Measurements from ENCODE around the gene NPIPA1. TPM values are rescaled to one million over a fixed set of nuclear protein-coding genes. Genes with fewer than 3 reads are reported as not detected.
"Not testable (repeated sequence)": the region's sequence is repeated elsewhere in the genome, so short reads cannot be mapped to it uniquely, and the experiment has no call there.

The NPIPA1 gene
- total RNA-seq (100 to 1,000 TPM; 169 to 173 TPM), polyA plus RNA-seq (ENCODE audit: insufficient read depth, low read depth, low replicate concordance) (170 TPM)
- long read RNA-seq, donor 1: 0 reads
- long read RNA-seq, donor 2: 0 reads

DNA sequence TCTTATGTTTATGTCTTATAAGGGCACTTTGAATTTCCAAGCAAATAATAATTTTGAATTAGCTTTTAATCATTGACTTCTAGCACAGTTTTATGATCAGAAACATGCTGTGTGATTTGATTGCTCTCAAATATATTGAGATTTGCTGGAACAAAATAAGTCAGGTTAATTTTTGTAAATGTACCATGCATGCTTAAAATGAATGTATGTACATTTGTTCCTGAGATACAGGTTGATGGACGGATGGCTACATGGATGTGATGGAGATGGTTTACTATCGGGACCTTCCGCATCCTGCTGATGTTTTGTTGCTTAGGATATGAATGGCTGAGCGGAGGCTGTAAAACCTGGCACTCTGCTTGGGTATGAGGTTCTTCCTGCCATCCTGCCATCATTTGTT lies at the start of gene NPIPA1:
Gene NPIPA1, plus strand, starts transcription at position 301 of the 400 bp plus-strand sequence. Its CDS starts 0 bp downstream, at position 301.
- H3K4me1 ChIP-seq: not testable (repeated sequence)

GRCh38 chr16:14892111-14892510 lies 45.1 kb upstream of the NPIPA1 start:
- WGBS, 2 donors: 70 to 78% methylated on average over 2 to 5 of the region's 6 CpGs

More for the DNA sequence above, at the start of gene NPIPA1:
- H3K27ac ChIP-seq; H3K36me3 ChIP-seq (ENCODE audit: low read depth, missing control alignments); intact Hi-C loops (cut with DNase I; ENCODE audit: low total_unique reads); H3K9me3 ChIP-seq; DNase-seq; H3K27me3 ChIP-seq; H3K4me3 ChIP-seq: not testable (repeated sequence)
- WGBS, 2 donors: no CpG with 5 or more reads among the region's 4 CpGs

DNA sequence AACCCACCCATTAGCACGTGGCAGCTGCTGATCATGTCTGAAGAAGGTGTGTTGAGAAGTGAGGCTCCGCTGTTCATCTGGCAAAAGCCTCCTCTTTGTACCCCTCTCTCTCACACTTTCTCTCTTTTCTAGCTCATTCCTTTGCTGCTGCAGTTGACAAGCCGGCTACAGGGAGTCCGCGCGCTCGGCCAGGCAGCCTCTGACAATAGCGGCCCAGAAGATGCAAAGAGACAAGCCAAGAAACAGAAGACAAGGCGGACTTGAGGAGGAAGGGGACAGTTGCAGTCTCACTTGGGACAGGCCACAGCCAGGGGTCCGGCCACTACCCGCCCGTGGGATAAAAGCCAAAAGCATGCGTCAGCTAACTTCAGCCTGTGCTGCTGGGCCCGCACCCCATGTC lies 41.9 kb upstream of the NPIPA1 start:
- 88 to 93% methylated on average over 11 to 12 of the region's 14 CpGs for WGBS, 2 donors
- intact Hi-C loops (cut with DNase I; ENCODE audit: low total_unique reads); H3K4me1 ChIP-seq; DNase-seq; H3K27ac ChIP-seq; H3K9me3 ChIP-seq; H3K36me3 ChIP-seq (ENCODE audit: low read depth, missing control alignments); H3K27me3 ChIP-seq; H3K4me3 ChIP-seq: not testable (repeated sequence)

More at GRCh38 chr16:14892111-14892510, 45.1 kb upstream of the NPIPA1 start:
- H3K4me3 ChIP-seq; H3K4me1 ChIP-seq; H3K36me3 ChIP-seq (ENCODE audit: low read depth, missing control alignments); H3K27ac ChIP-seq; intact Hi-C loops (cut with DNase I; ENCODE audit: low total_unique reads); DNase-seq; H3K9me3 ChIP-seq; H3K27me3 ChIP-seq: not testable (repeated sequence)

GRCh38 chr16:14896023-14896422 lies 41.2 kb upstream of the NPIPA1 start:
- WGBS, 2 donors: 91 to 95% methylated on average over 7 to 8 of the region's 9 CpGs

DNA sequence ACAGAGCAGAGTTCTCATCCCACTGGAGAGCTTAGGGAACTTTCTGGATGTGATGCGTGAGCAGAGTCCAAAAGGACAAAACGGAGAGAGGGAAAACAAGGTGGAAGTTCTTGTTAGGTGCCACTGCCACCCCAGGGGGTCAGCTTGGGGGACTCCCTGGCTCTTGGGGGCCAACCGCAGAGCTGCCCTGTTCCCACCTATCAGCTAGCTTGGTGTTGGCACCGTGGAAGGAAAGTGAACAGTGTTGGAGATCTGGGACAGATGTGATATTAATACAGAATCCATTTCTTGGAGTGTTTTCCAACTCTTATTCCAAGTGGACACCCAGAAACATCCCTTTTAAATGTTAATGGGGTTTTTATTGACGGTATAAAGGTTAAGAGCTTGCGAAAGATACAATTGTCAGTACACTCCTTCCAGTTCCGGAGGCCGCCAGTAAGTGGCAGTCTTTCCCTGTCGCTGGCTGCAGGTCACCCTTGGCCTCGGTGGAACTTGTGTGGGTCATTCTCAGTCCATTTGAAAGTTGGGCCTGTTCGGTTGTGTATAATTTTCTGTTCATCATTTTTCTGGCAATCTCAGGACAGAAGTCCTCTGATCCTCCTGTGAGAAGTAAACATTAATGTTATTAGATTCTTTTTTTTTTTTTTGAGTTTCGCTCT lies 40.1 kb upstream of the NPIPA1 start:
- intact Hi-C loops (cut with DNase I; ENCODE audit: low total_unique reads); H3K36me3 ChIP-seq (ENCODE audit: low read depth, missing control alignments); DNase-seq; H3K27ac ChIP-seq; H3K4me3 ChIP-seq; H3K27me3 ChIP-seq; H3K9me3 ChIP-seq; H3K4me1 ChIP-seq: not testable (repeated sequence)
- TF ChIP-seq CTCF (IDR thresholded peaks at IDR 0.05): peak in 1 of 3 experiments; percentile 31
- 73 to 86% methylated on average over 2 to 6 of the region's 12 CpGs for WGBS, 2 donors

More at GRCh38 chr16:14896023-14896422, 41.2 kb upstream of the NPIPA1 start:
- H3K27me3 ChIP-seq; intact Hi-C loops (cut with DNase I; ENCODE audit: low total_unique reads); H3K36me3 ChIP-seq (ENCODE audit: low read depth, missing control alignments); DNase-seq; H3K9me3 ChIP-seq; H3K27ac ChIP-seq; H3K4me3 ChIP-seq; H3K4me1 ChIP-seq: not testable (repeated sequence)

- DNase-seq; H3K36me3 ChIP-seq (ENCODE audit: low read depth, missing control alignments); H3K4me3 ChIP-seq; H3K27me3 ChIP-seq; H3K27ac ChIP-seq; H3K4me1 ChIP-seq; H3K9me3 ChIP-seq; intact Hi-C loops (cut with DNase I; ENCODE audit: low total_unique reads): not testable (repeated sequence)
- WGBS, 2 donors: 96% methylated on average over 4 of the region's 4 CpGs
These were observed 39.1 kb upstream of the NPIPA1 start for GRCh38 chr16:14898162-14898561.

- intact Hi-C loops (cut with DNase I; ENCODE audit: low total_unique reads); H3K4me1 ChIP-seq; H3K27me3 ChIP-seq; H3K36me3 ChIP-seq (ENCODE audit: low read depth, missing control alignments); H3K4me3 ChIP-seq; DNase-seq; H3K9me3 ChIP-seq; H3K27ac ChIP-seq: not testable (repeated sequence)
- 82% methylated on average over 7 of the region's 8 CpGs for WGBS, 2 donors
These were observed 33.9 kb upstream of the NPIPA1 start for GRCh38 chr16:14903191-14903957.

DNA sequence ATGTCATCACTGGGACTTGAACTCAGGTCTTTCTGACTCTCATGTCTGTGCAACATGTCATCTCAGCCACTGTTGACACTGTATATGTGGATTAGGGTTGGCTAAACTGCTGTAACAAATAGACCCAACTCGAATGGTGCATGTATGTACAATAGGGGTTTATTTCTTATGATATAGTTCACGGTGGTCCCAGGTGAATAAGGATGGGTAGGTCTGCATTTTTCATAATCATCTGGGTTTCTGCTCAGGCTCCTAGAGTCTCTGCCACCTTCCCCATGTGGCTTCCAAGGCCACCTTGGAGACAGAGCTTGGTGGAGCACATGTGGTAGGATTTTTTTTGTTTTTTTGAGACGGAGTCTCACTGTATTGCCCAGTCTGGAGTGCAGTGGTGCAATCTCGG lies 27.5 kb upstream of the NPIPA1 start:
- H3K27ac ChIP-seq; H3K36me3 ChIP-seq (ENCODE audit: low read depth, missing control alignments); H3K9me3 ChIP-seq; H3K27me3 ChIP-seq; intact Hi-C loops (cut with DNase I; ENCODE audit: low total_unique reads); DNase-seq; H3K4me3 ChIP-seq; H3K4me1 ChIP-seq: not testable (repeated sequence)
- WGBS, 2 donors: no CpG with 5 or more reads among the region's 4 CpGs

- no CpG with 5 or more reads among the region's 85 CpGs for WGBS, 2 donors
- H3K9me3 ChIP-seq; DNase-seq; intact Hi-C loops (cut with DNase I; ENCODE audit: low total_unique reads); H3K27ac ChIP-seq; H3K4me1 ChIP-seq; H3K27me3 ChIP-seq; H3K36me3 ChIP-seq (ENCODE audit: low read depth, missing control alignments); H3K4me3 ChIP-seq: not testable (repeated sequence)
These were observed 26.2 kb upstream of the NPIPA1 start for GRCh38 chr16:14910833-14911629.

DNA sequence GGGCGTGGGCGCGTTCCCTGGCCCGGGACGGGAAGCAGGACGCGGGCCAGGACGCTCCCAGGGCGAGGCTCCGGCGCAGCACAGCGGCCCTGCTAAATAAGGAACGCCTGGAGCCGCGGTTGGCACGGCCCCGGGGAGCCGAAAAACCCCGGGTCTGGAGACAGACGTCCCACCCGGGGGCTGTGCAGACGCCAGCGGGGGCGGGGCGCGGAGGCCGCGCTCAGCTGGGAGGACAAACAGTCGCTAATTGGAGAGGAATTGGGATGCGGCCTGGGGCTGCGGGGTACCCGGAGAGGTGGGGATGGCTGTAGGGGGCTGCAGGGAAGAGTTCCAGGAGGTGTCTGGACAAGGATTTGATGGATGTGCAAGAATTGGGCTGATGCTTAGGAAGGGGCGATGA lies 25.3 kb upstream of the NPIPA1 start:
- peak overlapping the region; percentile 57 to 61 for H3K4me3 ChIP-seq
- H3K9me3 ChIP-seq; H3K27me3 ChIP-seq; H3K36me3 ChIP-seq (ENCODE audit: low read depth, missing control alignments); intact Hi-C loops (cut with DNase I; ENCODE audit: low total_unique reads); H3K4me1 ChIP-seq: not testable (repeated sequence)
- 0% methylated on average over 22 of the region's 33 CpGs; no CpG with 5 or more reads in 1 of the 2 donors for WGBS, 2 donors
- peak overlapping the region; percentile 74 to 78 for H3K27ac ChIP-seq
- peak; percentile 71 for DNase-seq

Measured in testis (tissue), 5 donors.